ENCODE data around the gene SLC39A6. TPM values are rescaled to one million over a fixed set of nuclear protein-coding genes. Genes with fewer than 3 reads are reported as not detected.

SLC39A6 gene
- total RNA-seq, 1 experiment from 2014 or later: 33.9 TPM

DNA sequence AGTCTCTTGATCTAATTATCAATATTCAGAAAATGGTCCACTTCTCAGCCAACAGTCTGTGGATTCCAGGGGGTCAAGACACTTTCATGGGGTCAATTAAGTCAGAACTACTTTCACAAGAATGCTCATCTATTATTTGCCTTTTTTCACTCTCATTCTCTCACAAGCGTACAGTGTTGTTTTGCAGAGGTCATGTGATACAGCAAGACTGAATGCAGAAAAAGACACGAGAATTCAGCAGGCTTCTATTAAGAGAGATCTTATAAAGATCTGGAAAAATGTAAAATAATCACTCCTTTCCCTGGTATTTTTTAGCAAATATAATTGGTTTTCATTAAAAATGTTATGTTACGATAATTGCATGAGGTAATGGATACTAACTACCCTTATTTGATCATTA lies 70.5 kb downstream of the SLC39A6 start:
- TF ChIP-seq, protein P1, sequence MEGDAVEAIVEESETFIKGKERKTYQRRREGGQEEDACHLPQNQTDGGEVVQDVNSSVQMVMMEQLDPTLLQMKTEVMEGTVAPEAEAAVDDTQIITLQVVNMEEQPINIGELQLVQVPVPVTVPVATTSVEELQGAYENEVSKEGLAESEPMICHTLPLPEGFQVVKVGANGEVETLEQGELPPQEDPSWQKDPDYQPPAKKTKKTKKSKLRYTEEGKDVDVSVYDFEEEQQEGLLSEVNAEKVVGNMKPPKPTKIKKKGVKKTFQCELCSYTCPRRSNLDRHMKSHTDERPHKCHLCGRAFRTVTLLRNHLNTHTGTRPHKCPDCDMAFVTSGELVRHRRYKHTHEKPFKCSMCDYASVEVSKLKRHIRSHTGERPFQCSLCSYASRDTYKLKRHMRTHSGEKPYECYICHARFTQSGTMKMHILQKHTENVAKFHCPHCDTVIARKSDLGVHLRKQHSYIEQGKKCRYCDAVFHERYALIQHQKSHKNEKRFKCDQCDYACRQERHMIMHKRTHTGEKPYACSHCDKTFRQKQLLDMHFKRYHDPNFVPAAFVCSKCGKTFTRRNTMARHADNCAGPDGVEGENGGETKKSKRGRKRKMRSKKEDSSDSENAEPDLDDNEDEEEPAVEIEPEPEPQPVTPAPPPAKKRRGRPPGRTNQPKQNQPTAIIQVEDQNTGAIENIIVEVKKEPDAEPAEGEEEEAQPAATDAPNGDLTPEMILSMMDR (conservative IDR thresholded peaks at IDR 0.05): no peak
- H4K8ac ChIP-seq (replicated peaks; ENCODE audit: insufficient read length, low read depth, low read length): no peak overlapping the region
- H3K56ac ChIP-seq (ENCODE audit: insufficient read length, low read depth, low read length): no peak overlapping the region
- H3K9ac ChIP-seq (ENCODE audit: extremely low read depth, insufficient read length, low read length): no peak overlapping the region
- H4K91ac ChIP-seq (ENCODE audit: insufficient read length, low read depth, low read length): no peak overlapping the region
- no peaks in the 10 kb centered on the region for H3K23me2 ChIP-seq (ENCODE audit: insufficient read length, low read depth, low read length, poor library complexity, severe bottlenecking)
- H4K20me1 ChIP-seq (ENCODE audit: control insufficient read depth, insufficient read depth, insufficient read length): no peaks in the 10 kb centered on the region
- H3K79me2 ChIP-seq (ENCODE audit: insufficient read depth, low read length): peaks cover 55% of the 10 kb centered on the region
- no peaks in the 10 kb centered on the region for H3K27me3 ChIP-seq (ENCODE audit: insufficient read depth, low read length)
- no peak overlapping the region for H3K4ac ChIP-seq (ENCODE audit: low read depth, low read length)
- no peak overlapping the region for H3K14ac ChIP-seq (ENCODE audit: insufficient read depth, low read length)
- no peak overlapping the region for H3T11ph ChIP-seq (ENCODE audit: low read length)
- Mint-ChIP-seq H3K27me3 (ENCODE audit: low read depth) (no peaks in the 10 kb centered on the region), H3K4me1 (peaks cover 16% of the 10 kb centered on the region in 2 experiments), H3K4me3 (no peak overlapping the region), H3K27ac (peak overlapping the region in 1 of 3 experiments; percentile 88; a peak in 3 of 7 replicates), H3K9me3 (no peaks in the 10 kb centered on the region), H3K36me3 (ENCODE audit: insufficient read depth in 1 of 3, low read depth in 3 of 3) (peaks cover 3 to 13% (median 9%) of the 10 kb centered on the region in 3 experiments; a peak in 6 of 7 replicates)
- no peak overlapping the region for H2AK5ac ChIP-seq (ENCODE audit: insufficient read length, low read length)
- H3K79me1 ChIP-seq (ENCODE audit: insufficient read depth, low read depth, low read length, poor library complexity, severe bottlenecking): peaks cover 4% of the 10 kb centered on the region
- no peak overlapping the region for H2BK120ac ChIP-seq (ENCODE audit: low read depth, low read length, poor library complexity, severe bottlenecking)
- DNase-seq: no peak
- WGBS (ENCODE audit: extremely low coverage, insufficient read length, low lambda C conversion rate): no CpG with 5 or more reads among the region's 3 CpGs
- no peak overlapping the region for H3K4me2 ChIP-seq (ENCODE audit: insufficient read depth, insufficient read length, low read length)
- no peak overlapping the region for H2BK5ac ChIP-seq (ENCODE audit: insufficient read length, low read length)
- H3K23ac ChIP-seq (ENCODE audit: insufficient read length, low read depth, low read length): no peak overlapping the region
- H3K4me1 ChIP-seq (ENCODE audit: insufficient read depth, low read length): no peaks in the 10 kb centered on the region
- H4K5ac ChIP-seq (ENCODE audit: insufficient read length, low read depth, low read length): no peak overlapping the region
- H3K18ac ChIP-seq (ENCODE audit: insufficient read length, low read depth, low read length): no peak overlapping the region
- no peak overlapping the region for H3K27ac ChIP-seq (ENCODE audit: insufficient read length, low read depth, low read length)
- no peak overlapping the region for H2BK15ac ChIP-seq (ENCODE audit: low read depth, low read length)
- no peak overlapping the region for H2BK12ac ChIP-seq (ENCODE audit: insufficient read length, low read depth, low read length)
- H2BK20ac ChIP-seq (ENCODE audit: low read depth, low read length, poor library complexity, severe bottlenecking): no peak overlapping the region
- no peak overlapping the region for H2AFZ ChIP-seq (ENCODE audit: low read length)
- H3K9me3 ChIP-seq (ENCODE audit: control insufficient read depth, low read depth, low read length): no peaks in the 10 kb centered on the region

Other genes with a start within 250 kb of the SLC39A6 start
- 103 and 107 TPM in 2 replicates for gene RPRD1A, start 61.8 kb downstream of the SLC39A6 start, total RNA-seq (2021)
- 129 and 137 TPM in 2 replicates for gene ELP2, start 559 bp upstream of the SLC39A6 start, total RNA-seq (2021)
- gene MOCOS, start 58.2 kb upstream of the SLC39A6 start, total RNA-seq (2021): 5.2 and 6.0 TPM in 2 replicates
- gene FHOD3, start 168.4 kb upstream of the SLC39A6 start, total RNA-seq (2021): 7.0 and 8.0 TPM in 2 replicates

Measured in H9 (cell line).